NCI-H69 (cell line): ENCODE measurements around the gene IQSEC3.
"Not testable (repeated sequence)": the region's sequence is repeated elsewhere in the genome, so short reads cannot be mapped to it uniquely, and the experiment has no call there.

ENCODE experiments used
- DNase-seq: peaks from one replicate; lab custom pipeline; 2025; lab: John Stamatoyannopoulos, UW

Gene IQSEC3

GRCh38 chr12:52902-53734 lies 13.4 kb upstream of the IQSEC3 start:
- not testable (repeated sequence) for DNase-seq

GRCh38 chr12:53735-54730 lies 12.5 kb upstream of the IQSEC3 start:
- DNase-seq, result no peak

- DNase-seq, result no peak
These were observed 11.6 kb upstream of the IQSEC3 start for GRCh38 chr12:54750-55535.

- no peak for DNase-seq
These were observed 9.8 kb upstream of the IQSEC3 start for GRCh38 chr12:56683-57346.

GRCh38 chr12:57539-57938 lies 9.0 kb upstream of the IQSEC3 start:
- no peak for DNase-seq

GRCh38 chr12:58832-59231 lies 7.7 kb upstream of the IQSEC3 start:
- no peak for DNase-seq

GRCh38 chr12:61845-62244 lies 4.7 kb upstream of the IQSEC3 start:
- DNase-seq, result not testable (repeated sequence)

GRCh38 chr12:65491-66063 lies 990 bp upstream of the IQSEC3 start:
- not testable (repeated sequence) for DNase-seq

GRCh38 chr12:66782-67504 lies 376 bp downstream of the IQSEC3 start:
- not testable (repeated sequence) for DNase-seq

GRCh38 chr12:69677-70076 lies 3.1 kb downstream of the IQSEC3 start:
- not testable (repeated sequence) for DNase-seq

GRCh38 chr12:70541-70940 lies 4.0 kb downstream of the IQSEC3 start:
- DNase-seq, result not testable (repeated sequence)

GRCh38 chr12:72018-72417 lies 5.5 kb downstream of the IQSEC3 start:
- not testable (repeated sequence) for DNase-seq

- DNase-seq, result not testable (repeated sequence)
These were observed 8.0 kb downstream of the IQSEC3 start for GRCh38 chr12:74420-75190.

- not testable (repeated sequence) for DNase-seq
These were observed 9.0 kb downstream of the IQSEC3 start for GRCh38 chr12:75541-75940.

- not testable (repeated sequence) for DNase-seq
These were observed 9.5 kb downstream of the IQSEC3 start for GRCh38 chr12:76102-76501.

GRCh38 chr12:76551-76950 lies 10.0 kb downstream of the IQSEC3 start:
- not testable (repeated sequence) for DNase-seq

- not testable (repeated sequence) for DNase-seq
These were observed 10.6 kb downstream of the IQSEC3 start for GRCh38 chr12:77101-77719.

GRCh38 chr12:77769-78383 lies 11.3 kb downstream of the IQSEC3 start:
- DNase-seq, result peak; percentile 42
